Heart left ventricle (tissue), 13 donors: ENCODE data around the gene HYAL1.

ENCODE experiments used
- POLR2A ChIP-seq, 2 donors: fragments of 450-650 bp; IDR thresholded peaks; one replicate each; pipeline ENCODE4 v1.6.1; 2017; ENCODE audit warnings: antibody characterized with exemption in 2 of 2, mild to moderate bottlenecking in 2 of 2, moderate library complexity in 2 of 2
- TF ChIP-seq, protein P1 (sequence below), 12 donors: fragments of 200-600 bp; sonication (generic) in 4 of 12; IDR thresholded peaks; one replicate each; pipeline versions ENCODE4 v1.5.0 to v1.8.0; 2018 to 2022; ENCODE audit warnings: antibody characterized with exemption in 12 of 12, mild to moderate bottlenecking in 5 of 12
- donor health status: ischemic (EF 13 %, LVEDD 7.1; RV severe dilation, severe dysfunction).
- donor health status: DM: no; HTN: yes; CAD: no.
- donor health status: DM: no; HTN: no; CAD: no.
- donor health status: ischemic (EF 25% LVEDD 6.9; RV normal size, moderate dysfunction).
- donor health status: ischemic (EF 25% LVEDD 5.7; RV mildly dilated, moderate dysfunction).
- donor health status: ischemic (EF 35%, LVEDD 5.7; RV mildly dilated, moderate dysfunction).
- donor health status: nonischemic (EF 11% LVEDD 7.7; RV severe dilation, severe dysfunction).
- donor health status: DM: yes; HTN: yes; CAD: no.
- donor health status: PGD.
- donor health status: ischemic (EF 29% LVEDD 5.4; RV normal size, mild dysfunction).
- donor health status: nonischemic (EF 23%, LVEDD 6.1; RV moderate dilation, normal function).

DNA sequence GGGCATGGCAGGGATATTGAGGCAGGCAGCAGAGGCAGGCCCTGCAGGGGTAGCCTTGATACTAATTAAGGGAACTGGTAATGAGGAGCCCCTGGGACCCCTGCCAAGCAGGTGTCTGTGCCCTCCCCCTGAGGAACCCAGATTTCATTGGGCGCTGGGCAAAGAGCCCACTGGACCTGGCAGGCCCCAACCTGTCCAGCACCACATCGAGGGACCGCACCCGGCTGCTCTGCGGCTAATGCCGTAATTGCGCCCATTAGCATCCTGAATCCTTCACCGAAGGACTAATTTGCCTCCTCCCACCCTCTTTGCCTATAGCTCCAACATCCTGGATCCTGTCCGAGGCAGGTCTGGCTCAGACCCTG, 48.1 kb downstream of the HYAL1 start:
- TF ChIP-seq, protein P1, sequence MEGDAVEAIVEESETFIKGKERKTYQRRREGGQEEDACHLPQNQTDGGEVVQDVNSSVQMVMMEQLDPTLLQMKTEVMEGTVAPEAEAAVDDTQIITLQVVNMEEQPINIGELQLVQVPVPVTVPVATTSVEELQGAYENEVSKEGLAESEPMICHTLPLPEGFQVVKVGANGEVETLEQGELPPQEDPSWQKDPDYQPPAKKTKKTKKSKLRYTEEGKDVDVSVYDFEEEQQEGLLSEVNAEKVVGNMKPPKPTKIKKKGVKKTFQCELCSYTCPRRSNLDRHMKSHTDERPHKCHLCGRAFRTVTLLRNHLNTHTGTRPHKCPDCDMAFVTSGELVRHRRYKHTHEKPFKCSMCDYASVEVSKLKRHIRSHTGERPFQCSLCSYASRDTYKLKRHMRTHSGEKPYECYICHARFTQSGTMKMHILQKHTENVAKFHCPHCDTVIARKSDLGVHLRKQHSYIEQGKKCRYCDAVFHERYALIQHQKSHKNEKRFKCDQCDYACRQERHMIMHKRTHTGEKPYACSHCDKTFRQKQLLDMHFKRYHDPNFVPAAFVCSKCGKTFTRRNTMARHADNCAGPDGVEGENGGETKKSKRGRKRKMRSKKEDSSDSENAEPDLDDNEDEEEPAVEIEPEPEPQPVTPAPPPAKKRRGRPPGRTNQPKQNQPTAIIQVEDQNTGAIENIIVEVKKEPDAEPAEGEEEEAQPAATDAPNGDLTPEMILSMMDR (IDR thresholded peaks at IDR 0.05) = no peak
- TF ChIP-seq POLR2A (IDR thresholded peaks at IDR 0.05) = no peak
